ENCODE results near the gene CSRP2.

The CSRP2 gene

DNA sequence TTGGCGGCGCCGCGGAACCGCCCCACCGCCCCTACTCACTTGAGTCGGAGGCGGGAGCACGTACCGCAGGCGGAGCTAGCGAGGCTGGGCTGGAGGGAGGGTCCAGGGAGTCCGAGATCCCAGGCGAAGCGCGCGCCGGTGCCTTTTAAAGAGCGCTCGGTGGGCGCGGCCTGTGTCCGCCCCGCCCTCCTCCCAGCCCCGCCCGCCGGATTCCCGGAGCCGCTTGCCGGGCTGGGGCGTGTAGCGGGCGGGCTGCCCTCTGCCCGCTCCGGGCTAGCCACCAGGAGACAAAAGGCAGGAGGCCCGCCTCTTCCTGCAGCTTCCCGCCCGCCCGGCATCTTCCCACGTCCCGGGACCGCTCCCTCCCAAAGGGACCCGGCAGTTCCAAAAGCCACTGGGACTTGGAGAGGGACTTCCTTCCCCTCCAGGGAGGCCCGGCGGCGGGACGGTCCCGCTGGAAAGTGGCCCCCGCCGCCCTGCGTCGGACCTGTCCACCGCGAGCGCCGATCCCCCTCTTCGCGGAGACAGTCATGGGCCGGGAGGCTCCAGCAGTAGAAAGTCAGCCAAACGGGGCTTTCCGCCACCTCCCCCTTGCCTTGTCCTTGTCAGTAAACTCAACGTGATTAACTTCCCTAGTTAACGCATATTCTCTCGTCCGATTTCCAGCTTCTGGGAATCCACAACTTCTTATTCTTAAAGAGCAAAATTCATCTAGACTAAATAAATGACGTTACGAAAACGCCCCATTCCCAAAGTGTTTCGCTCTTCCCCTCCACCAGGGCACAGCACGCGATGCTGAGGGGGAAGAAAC, at the start of gene CSRP2:
TSS of gene CSRP2 (minus strand) at position 121 of the 811 bp plus-strand sequence. CDS start 12,759 bp downstream, outside the sequence.
- DNase-seq (ENCODE audit: low read depth in 2 of 2), result peak in 1 of 2 donors; percentile 29

DNA sequence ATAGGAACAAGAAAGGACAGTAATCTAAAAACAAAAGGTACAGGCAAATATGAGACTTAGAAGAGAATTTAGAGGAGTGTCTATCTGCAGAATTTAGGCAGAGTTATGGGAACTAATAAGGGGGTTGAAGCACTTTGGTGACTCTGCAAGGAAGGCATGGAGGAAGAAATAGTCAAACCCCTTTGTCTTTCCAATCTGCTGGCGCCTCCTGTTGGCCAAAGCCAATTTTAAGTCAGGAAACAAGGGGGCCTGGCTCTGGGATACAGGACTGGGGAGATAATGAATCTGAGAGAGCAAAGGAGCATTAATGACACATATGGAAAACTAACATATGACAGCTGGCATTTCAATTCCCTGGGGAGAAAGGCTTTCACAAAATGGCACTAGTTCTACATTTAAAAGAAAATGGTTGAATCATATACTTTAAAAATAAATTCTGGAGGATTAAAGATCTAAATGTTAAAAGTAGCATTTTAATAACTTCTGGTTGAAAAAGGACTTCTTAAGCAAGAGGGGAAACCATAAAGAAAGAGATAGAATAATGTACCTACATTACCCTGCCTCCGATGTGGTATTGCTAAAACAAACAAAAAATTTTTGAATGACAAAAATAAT, 48.5 kb upstream of the CSRP2 start:
- peak in 1 of 2 donors; percentile 13 for DNase-seq (ENCODE audit: low read depth in 2 of 2)

DNA sequence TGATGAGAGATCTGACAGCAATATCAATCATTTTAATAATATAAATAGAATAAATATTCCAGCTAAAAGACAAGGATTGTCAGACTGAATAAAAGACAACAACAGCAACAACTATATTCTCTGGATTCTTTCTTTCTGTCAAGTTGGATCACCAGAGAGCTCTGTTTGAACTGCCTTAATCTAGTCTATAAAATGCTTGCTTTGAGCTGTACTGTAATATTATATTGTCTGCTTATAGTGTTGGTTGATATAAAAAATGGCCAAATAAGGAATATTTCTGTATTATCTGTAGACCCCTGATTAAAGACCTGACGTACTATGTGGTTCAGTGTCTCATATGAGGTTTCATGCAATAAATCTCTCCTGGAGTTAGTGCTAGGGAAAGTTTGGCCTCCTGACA, 46.3 kb upstream of the CSRP2 start:
- no peak for DNase-seq (ENCODE audit: low read depth in 2 of 2)

DNA sequence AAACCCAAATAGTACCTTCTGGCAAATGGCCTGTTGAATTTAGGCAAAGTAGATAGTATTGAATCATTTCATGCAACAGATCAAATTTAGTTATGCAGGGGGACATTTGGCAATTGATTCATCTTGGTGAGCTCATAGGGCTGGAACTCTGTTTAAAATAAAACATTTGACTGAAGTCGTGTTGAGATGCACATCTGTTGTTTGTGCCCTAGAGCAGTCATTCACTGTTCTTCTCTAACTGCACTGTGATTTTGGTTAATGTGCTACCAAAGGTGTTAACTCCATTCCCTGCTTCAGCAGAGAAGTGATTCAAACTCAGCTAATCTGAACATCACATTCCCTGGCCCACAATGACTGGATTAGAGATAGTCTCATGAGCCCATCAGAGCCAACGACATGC, 44.0 kb upstream of the CSRP2 start:
- no peak for DNase-seq (ENCODE audit: low read depth in 2 of 2)

DNA sequence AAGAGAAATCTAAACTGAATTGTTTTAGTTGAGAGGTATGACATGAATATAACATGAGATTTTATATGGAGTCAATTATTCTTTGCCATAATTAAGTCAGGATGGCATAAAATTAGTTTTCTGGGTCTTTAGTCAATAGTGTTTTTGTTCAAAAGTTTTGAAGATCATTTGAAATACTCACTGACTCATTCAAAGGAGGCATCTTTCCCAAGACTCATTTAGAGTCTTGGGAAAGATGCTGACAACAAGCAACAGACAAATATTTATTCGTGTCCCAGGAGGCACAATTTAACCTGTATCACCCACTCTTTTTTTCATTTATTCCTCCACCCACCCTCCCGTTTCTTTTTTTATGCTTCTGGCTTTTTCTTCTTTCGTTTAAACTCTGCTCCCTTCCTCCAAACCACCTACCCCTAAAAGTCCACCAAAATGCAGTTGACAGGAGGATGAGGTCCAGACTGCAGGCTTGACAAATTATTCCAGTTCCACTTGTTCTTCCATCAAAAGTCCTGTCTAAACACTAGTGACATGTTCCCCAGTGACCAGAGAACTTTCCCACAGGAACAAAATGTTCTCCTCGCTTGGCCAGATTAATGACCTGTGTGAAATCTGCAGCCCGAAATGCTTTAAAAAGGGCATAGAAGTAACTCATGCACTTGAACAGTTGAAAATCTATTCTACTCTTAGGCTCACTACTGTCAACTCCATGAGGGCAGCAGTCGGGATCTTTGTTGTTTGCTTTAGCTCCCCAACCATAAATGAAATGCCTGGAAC, 43.3 kb upstream of the CSRP2 start:
- no peak for DNase-seq (ENCODE audit: low read depth in 2 of 2)

DNA sequence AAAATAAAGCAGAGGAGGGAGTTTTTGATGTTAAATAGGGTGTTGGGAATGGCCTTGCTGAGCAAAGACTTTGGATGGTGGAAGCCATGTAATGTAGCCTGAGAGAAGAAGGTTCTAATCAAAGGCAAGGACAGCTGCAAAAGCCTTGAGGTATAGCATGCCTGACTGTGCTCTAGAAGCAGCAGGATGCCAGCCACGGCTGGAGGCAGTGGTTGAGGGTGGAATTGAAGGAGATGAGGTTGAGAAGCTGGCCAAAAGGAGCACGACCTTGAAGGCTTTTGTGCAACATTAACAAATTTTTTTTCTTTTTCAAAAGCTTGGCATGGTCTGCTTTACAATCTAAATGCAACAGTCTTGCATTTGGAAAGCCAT, 42.3 kb upstream of the CSRP2 start:
- DNase-seq (ENCODE audit: low read depth in 2 of 2), result no peak

DNA sequence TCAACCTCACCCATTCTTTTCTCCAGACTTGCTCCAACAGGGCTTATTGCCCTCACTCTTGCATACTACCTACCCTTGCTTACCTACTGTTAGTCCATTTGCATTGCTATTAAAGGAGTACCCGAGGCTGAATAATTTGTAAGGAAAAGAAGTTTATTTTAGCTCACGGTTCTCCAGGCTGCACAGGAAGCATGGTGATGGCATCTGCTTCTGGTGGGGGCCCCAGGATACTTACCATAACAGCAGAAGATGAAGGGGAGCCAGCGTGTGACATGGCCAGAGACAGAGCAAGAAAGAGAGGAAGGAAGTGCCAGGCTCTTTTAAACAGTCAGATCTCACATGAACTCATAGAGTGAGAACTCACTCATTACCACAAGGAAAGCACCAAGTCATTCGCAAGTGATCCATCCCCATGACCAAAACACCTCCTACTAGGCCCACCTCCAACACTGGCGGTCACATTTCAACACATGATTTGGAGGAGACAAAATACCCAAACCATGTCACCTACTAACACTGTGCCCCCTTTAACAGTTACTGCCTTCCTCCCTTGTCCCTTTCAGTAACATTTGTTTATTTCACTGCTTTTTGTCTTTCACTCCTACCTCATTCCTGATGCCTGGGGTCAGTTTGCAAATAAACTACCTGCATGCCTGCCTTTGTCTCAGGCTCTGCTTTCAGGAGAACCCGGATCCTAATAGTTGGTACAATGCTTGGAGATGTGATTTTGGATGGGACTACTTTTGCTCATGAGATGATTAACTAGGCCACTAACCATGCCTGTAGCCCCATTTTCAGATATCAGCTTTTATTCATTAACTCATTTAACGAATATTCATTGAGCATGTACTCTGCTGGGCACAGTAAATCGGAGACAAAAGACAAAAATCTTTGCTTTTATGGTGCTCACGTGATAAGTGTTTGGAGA, 41.6 kb upstream of the CSRP2 start:
- no peak for DNase-seq (ENCODE audit: low read depth in 2 of 2)

DNA sequence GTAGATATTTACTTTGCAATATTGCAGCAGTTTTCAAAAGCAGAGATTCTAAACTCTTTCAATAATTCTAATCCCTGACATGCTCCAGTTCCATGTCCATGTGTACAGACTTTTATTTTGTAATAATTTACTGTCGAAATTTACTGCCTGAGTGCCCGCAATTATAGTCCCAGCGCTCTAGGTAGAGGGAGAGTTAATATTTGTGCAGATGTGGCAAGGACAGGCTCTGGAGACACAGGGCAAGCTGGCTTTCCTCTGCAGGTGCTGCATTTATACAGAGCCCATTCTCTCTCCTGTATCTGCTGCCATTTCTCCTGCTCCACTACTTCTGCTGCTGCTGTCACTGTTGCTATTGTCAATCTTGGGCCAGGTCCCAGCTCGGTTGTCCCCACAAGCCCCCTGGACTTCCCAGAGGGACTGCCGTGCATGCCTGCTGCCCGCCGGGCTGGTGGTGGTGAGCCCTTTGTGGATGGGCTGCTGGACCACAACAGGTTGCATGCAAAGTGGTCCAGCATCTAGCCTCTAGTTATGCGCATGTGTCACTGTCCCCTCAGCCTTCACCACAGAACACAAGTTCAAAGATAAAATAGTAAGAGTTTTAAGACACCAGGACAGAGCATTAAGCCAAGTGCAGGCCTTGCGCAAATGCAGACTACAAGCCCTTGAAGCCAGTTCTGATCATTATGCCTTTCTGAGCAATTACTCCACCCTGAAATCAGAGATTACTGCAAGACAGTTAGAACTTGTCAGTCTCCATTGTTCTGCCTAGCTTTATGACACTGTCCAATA, 40.8 kb upstream of the CSRP2 start:
- no peak for DNase-seq (ENCODE audit: low read depth in 2 of 2)

DNA sequence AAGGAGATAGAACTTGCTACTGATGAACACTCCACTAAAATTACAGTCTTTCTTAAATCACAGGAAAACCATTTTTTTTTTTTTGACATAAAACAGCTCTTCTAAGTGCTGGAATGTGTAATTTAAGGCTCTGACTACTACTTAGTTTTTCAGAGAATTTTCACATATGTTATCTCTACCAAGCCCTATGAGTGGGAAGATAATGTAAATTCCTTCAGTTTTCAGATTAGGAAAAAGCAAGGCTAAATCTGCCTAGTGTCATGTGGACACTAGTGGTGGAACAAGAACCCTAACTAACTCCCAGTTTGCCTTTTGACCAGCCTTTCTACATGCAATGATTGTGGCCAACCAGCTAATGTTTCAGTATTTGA, 37.3 kb upstream of the CSRP2 start:
- DNase-seq (ENCODE audit: low read depth in 2 of 2), result no peak

DNA sequence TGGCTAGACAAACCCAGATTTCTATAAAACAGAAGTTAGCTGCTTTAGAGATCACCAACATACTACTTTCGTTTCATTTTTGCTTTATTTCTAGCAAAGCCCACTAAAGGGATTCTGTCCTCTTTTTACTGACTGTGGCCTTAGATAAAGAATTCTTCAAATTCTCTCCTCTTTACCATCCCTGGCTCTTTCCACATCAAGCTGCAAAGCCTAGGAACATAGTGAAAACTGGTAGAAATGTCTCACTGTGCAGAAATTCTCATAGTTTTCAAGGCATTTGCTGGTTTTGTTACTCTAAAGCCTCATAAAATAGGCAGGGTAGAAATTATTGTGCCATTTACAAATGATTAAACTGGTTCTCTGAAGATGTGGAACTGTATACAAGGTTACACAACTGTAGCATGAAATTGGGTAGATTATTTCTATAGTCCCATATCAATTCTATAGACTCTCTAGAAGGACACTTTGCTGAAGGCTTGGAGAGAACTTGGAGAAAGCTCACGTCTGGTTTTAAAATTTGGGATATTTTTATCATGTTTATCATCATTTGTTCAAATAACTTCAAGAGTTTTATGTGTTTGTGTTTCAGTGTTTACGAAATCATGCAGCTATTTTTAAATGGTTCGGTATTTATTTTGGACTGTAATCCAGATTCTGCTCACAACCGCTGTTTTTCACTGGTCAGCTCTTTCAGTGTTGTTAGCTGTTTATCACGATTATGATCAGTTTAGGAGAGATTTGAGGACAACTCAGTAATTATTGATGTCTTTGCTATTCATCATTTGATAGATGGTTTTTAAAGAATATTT, 36.7 kb upstream of the CSRP2 start:
- no peak for DNase-seq (ENCODE audit: low read depth in 2 of 2)

DNA sequence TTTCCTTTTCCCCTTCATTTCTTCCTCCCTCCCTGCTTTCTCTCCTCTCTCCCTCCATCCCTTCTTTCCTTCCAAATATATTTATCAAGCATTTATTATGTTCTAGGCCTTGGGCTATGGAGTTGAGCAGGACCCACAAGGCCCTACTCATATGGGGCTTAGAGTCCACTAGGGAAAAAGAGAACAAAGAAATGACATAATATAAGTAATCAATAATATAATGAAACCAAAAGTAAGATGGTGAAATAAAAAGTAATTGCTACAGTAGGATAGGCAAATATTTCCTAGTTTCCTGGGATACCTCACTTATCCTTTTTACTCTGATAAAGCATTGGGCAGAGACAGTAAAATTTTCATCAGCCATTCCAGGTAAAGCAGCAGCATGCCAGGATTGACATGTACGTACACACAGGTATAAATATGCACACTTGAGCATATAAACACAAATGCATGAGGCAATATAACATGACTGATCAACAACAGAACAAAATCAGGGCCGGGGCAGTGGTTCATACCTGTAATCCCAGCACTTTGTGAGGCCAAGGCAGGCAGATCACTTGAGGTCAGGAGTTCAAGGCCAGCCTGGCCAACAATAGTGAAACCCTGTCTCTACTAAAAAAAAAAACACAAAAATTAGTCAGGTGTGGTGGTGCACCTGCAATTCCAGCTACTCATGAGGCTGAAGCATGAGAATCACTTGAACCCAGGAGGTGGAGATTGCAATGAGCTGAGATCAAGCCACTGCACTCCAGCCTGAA, 35.5 kb upstream of the CSRP2 start:
- DNase-seq (ENCODE audit: low read depth in 2 of 2), result no peak

DNA sequence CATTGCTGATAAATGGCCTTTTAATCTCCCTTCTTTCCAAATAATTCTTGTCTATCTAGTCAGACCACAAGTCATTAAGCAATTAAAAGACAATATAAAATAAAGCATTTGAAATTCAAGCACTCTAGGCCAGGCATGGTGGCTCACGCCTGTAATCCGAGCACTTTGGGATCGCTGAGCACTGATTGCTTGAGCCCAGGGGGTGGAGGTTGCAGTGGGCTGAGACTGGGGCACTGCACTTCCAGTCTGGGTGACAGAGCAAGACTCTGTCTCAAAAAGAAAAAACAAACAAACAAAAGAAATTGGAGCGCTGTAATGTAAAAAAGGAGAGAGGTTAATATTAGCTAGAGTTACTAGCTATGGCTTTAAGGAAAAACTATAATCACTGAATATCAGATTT, 30.5 kb upstream of the CSRP2 start:
- no peak for DNase-seq (ENCODE audit: low read depth in 2 of 2)

DNA sequence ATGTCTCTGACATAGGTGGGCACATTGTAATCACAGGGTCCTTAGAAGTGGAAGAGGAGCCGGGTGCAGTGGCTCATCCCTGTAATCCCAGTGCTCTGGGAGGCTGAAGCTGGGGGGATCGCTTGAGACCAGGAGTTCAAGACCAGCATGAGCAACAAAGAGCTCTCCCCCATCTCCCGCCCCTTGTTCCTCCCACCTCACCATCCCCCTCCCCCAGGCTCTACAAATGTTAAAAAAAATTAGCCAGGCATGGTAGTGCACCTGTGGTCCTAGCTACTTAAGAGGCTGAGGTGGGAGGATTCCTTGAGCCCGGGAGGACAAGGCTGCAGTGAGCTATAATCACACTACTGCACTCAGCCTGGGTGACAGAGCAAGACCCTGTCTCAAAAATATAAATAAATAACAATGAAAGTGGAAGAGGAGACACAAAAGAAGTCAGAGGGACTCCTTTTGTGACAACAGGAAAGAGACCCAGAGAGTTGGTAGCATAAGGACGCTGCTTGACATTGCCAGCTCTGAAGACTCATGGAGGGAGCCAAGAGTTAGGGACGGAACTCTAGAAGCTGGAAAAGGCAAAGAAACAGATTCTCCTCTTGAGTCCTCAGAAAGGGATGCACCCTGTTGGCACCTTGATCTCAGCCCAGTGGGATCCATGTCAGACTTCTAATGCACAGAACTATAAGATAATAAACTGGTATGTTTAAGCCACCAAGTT, 29.6 kb upstream of the CSRP2 start:
- DNase-seq (ENCODE audit: low read depth in 2 of 2), result no peak

DNA sequence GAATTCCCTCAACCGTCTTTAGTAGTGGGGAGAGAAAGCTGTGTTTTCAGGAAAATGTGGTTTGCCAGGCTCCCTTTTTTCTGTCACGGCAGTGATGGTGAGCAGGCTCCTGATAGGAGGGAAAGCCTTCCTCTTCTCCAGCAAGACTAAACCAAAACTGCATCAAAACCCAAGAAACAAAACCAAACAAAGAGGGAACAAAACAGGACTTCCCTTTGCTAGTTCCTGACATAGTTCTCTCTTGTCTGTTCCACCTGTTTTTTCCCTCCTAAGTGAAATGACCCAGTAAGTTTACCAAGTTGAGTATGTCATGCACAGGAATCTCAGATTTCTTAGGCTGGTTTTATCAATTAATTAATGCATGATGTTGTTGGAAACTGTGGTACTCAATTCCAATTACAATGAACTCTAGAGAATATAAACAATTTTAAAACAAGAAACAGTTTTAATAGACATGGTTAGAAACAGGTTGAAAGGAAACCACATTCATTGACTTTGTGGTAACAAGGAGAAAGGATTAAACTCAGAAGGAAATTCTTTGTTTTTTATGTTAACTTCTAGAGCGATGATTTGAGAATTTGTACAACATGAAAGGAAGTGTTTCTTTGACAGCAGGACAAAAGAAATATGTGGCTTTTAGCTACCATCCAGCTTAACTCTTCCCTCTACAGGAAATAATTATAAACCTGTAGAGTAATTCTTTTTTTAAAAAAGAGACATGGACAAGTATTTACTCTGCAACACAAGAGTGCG, 23.0 kb upstream of the CSRP2 start:
- DNase-seq (ENCODE audit: low read depth in 2 of 2), result no peak

DNA sequence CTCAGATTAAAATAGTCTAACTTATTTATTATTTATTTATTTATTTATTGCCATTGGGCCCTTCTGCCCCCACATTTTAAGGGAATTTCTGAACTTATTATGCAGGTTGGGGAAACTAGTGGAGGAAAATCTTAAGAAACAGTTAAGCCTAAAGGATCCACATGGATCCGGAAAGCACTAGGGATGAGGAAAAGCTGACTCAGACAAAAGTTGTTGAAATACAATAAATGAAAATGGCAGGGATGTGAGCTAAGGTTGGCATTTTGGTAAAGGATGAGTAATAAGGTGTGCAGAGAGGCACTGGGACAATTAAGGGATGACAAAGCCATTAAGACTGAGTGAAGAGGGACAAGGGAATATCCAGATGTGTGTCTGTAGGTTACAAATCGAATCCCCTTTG, 20.7 kb upstream of the CSRP2 start:
- no peak for DNase-seq (ENCODE audit: low read depth in 2 of 2)

DNA sequence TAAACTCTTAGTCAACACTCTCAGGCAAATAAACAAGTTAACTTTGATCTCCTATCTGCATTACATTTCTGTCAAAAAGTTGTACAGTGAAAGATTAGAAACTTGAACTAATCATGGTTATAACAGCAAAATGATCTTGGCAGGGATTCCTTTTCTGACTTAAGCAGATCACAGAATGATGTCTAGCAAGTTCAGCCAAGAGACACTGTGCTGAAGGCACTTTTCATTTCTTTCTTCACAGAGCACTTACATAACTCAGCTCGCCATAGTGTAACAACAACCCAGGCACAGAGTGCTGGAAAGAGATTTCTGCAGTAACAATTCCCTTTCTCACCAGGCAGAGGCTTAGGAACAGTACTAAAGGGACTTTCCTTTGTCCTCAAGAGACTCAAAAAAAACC, 19.6 kb upstream of the CSRP2 start:
- DNase-seq (ENCODE audit: low read depth in 2 of 2), result no peak

DNA sequence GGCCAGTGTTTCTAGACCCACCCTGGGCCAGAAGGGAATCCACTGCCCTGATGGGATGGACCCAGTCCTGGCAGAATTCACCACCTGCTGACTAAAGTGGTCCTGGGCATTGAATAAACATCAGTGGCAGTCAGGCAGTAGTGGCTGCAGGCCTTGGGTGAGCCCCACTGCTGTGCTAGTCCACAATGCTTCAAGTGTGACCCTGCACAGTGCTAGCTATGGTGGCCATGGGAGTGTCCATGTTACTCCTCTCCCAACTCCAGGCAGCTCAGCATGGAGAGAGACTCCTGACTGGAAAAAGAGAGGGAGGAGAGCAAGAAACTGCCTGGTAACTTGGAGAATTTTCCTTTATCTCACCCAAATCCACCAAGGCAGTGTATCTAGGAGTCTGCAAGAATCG, 17.5 kb upstream of the CSRP2 start:
- no peak for DNase-seq (ENCODE audit: low read depth in 2 of 2)

DNA sequence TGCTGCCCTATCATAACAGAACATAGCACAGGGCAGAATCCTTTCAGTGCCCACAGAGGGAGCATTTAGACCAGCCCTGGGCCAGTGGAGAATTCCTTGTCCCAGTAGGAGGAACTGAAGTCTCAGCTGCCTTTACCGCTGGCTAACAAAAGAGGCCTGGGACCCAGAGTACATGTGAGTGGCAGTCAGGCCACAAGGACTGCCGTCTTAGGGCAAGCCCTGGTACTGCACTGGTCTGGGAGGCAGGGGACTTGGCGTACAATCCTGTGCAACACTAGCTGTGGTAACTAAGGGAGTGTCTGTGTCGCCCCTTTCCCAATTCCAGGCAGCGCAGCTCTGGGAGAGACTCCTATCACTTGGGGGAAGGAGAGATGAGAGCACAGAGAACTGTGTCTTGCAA, 17.0 kb upstream of the CSRP2 start:
- DNase-seq (ENCODE audit: low read depth in 2 of 2), result no peak

Data from stimulated activated CD4-positive, alpha-beta T cell treated with anti-CD3 and anti-CD28 coated beads, Interleukin-1b, Interleukin-23, amount 100 ng/mL, for 1 hour (primary cell).